ENCODE measurements around the gene CHD2.

DNA sequence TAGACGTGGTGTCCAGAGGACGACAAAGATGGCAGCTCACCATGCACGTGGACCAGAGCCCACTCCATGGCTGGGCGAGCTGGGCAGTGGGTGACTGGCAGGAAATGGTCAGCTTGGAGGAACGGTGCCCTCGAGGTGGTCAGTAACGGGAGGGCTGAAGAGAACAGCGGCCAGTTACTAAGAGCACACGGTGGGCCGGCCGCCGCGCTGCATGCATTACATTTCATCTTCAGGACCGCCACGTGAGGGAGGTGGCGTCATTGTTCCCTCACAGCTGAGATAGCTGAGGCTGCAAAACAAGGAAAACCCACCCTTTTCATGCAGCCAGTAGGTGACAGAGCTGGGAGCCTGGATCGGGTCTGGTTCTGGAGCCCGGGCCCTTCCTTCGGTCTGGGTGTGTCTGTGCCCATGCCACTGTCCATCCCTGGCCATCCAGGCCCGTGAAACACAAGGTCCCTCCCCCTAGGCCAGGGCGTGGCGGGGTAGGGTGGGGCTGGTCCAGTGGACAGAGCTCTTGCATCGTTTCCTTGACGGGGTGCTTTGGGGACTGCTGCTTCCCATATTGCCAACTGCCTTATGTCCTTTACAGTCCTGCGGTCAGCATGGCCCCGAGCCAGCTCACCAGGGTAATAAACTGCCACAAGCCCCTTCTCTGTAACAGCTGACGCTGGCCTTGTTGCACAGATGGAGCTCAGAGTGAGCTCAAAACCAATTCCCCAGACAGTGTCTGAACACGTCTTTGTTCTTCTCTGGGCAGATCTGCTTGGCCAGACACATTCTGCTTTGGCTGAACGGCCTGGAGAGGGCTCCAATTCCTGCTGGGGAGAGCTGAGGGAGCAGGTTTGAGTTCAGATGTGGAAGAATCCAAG, 137.1 kb downstream of the CHD2 start:
- no peak for TF ChIP-seq POLR2AphosphoS5 (IDR thresholded peaks at IDR 0.05)
- TF ChIP-seq EP300 (IDR thresholded peaks at IDR 0.05), result no peak
- TF ChIP-seq, protein P1, sequence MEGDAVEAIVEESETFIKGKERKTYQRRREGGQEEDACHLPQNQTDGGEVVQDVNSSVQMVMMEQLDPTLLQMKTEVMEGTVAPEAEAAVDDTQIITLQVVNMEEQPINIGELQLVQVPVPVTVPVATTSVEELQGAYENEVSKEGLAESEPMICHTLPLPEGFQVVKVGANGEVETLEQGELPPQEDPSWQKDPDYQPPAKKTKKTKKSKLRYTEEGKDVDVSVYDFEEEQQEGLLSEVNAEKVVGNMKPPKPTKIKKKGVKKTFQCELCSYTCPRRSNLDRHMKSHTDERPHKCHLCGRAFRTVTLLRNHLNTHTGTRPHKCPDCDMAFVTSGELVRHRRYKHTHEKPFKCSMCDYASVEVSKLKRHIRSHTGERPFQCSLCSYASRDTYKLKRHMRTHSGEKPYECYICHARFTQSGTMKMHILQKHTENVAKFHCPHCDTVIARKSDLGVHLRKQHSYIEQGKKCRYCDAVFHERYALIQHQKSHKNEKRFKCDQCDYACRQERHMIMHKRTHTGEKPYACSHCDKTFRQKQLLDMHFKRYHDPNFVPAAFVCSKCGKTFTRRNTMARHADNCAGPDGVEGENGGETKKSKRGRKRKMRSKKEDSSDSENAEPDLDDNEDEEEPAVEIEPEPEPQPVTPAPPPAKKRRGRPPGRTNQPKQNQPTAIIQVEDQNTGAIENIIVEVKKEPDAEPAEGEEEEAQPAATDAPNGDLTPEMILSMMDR (IDR thresholded peaks at IDR 0.05), result no peak

Data from upper lobe of left lung (tissue), 4 donors.